ENCODE results near the gene ACP3.
"Not testable (repeated sequence)": the region's sequence is repeated elsewhere in the genome, so short reads cannot be mapped to it uniquely, and the experiment has no call there.

The ACP3 gene

DNA sequence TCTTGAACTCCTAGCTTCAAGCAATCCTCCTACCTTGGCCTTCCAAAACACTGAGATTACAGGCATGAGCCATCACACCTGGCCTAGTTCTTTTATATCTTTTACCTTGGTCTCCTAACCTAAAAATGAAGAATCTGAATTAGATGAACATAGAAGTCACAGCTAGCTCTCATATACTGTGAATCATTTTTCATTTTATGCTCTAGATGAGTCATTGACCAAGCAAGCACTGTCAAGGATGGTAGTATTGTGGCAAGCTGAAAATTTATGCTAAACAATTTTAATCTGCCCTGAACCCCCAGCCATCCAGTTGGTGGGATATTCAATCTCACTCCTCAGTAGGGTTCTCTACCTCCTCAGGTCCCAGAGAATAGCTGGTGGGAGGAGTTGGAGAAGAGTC, 51.8 kb downstream of the ACP3 start:
- no peak for DNase-seq

DNA sequence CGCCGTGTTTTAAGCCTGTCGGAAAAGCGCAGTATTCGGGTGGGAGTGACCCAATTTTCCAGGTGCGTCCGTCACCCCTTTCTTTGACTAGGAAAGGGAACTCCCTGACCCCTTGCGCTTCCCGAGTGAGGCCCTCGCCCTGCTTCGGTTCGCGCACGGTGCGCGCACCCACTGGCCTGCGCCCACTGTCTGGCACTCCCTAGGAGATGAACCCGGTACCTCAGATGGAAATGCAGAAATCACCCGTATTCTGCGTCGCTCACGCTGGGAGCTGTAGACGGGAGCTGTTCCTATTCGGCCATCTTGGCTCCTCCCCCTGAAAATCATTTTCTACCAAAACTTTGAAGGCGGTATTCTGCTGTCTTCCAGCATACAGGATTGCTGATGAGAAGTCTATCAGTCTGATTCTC, 59.7 kb downstream of the ACP3 start:
- not testable (repeated sequence) for DNase-seq

DNA sequence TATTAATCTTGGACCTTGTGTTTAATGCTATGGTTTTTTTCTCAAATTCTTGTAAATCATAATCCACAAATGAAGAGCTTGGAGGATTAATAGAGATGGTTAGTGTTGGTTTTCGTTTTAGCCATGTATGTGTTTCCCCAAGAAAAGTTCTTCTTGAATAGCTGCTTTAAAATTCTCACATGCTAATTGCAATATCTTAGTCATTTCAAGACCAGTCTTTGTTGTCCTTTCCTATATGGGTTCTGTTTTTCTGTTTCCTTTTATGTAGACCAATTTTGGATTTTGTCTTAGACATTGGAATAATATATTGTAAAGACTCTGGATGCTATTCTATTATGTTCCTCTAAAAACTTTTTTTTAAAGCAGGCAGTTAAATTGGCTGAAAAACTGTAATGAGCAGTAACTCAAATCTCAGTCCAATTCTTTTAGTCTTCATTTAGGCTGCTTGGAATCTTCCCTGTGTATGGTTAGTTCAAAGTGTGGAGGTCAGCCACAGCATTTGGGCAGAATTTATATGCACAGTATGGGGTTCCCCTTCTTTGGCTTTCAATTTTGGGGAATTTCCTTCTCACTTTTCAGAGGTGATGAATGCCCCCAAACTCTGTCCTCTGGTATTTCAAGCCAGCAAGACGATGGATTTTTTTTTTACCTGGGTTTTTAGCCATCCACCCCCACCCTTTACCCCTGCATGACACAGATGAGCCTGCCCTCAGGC, 61.0 kb downstream of the ACP3 start:
- no peak for DNase-seq

DNA sequence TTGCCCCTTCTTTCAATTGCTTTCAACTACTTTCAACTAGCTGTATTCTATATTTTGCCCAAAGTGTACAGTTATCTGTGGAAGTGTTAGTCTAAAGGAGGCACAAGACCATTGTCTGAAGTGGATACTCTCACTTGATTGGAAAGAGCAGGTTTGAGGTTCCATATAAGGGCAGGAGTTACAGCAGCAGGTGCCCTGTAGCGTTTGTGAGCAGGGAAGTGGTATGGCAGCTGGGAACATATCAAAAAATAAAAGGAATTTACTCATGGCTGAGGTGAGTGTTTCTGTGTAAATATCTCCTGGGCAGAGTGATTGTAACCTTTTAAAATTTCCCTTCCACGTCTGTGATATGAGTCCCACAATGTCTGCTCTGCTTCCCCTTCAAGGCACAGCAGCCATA, 61.6 kb downstream of the ACP3 start:
- DNase-seq, result no peak

DNA sequence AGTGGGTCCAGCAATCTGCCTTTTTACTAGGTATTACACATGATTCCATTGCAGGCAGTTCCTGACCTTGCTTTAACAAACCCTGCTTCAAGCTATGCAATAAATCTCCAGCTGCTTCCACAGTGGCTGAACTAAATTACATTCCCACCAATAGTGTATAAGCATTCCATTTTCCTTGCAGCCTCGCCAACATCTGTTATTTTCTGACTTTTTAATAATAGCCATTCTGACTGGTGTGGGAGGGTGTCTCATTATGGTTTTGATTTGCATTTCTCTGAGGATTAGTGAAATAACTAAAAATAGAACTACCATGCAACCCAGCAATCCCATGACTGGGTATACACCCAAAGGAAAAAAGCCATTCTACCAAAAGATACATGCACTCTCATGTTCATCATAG, 63.7 kb downstream of the ACP3 start:
- no peak for DNase-seq

DNA sequence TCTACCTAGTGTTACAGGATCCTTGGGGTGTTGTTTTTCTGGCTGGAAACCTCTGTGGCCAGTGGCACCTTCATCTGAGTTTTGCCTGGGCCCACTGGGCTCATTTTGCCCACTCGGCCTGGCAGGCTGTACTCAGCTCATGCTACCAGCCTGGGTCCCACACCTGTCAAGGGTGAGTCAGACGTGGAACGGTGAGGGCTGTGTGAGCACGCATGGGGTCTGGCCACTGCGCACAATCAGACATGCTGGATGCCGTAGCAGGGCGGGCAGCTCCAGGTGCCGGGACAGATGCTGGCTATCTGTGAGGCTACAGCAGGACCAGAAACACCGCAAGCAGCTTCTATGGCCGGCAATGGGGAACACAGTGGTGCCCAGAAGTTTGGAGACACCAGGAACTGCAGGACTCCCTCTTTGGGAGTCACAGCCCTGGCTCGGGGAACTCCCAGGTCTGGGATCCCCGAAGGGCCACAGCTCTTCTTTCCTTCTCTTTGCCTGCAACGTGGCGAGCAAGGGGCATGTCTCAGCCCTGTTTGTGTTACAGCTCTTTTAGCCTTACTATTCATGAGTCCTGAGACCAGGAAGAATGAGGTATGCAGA, 64.2 kb downstream of the ACP3 start:
- no peak for DNase-seq

DNA sequence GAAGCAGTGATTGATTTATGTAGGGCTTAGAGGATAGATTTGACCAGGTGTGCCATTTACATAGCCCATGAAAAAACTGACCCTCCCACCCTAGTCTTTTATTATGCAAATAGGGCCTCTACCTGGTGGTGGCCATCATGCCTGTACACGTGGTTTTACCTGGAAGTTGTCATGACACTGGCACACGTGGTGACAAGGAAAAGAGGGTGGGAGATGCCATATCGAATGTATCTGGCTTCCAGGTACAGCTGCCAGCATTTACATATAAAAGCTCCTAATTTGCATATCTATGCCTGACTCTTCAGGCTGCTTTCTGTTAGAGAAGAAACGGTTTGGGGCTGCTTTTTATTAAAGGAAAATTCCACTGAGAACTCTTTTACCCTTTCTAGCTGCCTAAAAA, 65.1 kb downstream of the ACP3 start:
- DNase-seq, result no peak

DNA sequence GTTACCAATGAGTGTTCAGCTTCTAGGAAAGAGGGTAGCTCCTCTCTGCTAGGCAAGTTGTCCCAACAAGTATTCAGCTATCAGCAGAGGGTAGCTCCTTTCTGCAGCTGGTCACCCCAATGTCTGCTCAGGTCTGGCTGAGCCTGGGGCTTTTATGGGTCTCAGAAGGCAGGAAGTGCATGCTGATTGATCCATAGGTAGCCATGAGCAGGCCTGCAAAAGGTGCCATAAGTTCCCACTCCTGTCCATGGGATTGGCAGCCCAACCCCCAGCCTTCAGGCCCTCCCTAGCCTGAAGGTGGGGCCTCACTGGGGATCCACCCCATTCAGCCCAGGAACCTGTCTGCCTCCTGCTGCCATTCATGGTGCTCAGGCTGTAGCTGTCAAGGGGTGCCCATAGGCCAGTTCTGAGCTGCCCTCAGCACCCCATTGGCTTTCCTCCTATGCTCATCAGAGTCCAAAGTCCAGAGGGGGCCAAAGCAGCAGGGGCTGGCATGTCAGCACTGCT, 65.5 kb downstream of the ACP3 start:
- DNase-seq, result no peak

DNA sequence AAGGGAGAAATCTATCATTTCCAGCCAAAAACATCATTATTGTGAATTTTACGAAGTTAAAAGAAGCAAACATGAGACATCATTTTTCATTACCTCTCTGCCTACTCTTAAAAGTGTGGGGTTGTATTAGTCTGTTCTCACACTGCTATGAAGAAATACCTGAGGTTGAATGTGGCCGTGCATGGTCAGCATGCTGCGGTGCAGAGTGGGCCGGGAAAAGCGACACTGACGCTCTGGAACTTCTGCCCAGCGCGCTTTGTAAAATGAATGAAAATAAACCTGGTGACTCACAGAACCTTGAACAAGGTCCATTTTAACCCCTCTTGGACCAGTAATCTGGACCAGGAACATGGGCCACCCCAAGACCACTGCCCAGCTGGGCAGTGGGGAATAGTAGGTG, 69.1 kb downstream of the ACP3 start:
- no peak for DNase-seq

DNA sequence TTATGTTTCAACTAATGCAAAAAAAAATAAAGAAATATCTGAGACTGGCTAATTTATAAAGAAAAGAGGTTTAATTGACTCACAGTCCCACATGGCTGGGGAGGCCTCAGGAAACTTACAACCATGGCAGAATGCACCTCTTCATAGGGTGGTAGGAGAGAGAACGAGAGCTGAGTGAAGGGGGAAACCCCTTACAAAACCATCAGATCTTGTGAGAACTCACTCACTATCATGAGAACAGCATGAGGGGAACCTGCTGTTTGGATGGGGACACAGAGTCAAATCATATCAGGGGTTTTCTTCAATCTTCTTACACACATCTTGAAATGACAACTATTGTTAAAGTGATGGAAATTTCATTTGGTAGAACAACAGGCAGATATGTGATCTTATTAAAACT, 75.5 kb downstream of the ACP3 start:
- DNase-seq, result peak; percentile 28

DNA sequence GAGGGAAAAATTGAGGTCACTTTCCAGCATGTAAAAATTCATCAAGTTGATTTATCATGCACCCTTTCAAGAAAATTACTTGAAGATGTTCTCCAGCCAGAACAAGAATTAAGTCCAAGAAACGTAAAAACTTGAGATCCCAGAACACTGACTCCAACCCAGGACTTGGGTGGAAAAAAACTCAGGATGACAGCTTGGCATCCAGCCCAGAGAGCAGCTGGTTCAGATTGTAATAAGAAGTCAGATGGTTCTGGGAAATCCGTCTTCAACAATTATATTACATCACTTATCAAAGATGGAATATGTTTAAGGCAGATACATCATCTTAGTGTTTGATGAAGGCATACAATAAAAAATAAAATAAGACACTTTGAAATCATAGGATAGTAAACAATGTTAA, 77.1 kb downstream of the ACP3 start:
- DNase-seq, result no peak

DNA sequence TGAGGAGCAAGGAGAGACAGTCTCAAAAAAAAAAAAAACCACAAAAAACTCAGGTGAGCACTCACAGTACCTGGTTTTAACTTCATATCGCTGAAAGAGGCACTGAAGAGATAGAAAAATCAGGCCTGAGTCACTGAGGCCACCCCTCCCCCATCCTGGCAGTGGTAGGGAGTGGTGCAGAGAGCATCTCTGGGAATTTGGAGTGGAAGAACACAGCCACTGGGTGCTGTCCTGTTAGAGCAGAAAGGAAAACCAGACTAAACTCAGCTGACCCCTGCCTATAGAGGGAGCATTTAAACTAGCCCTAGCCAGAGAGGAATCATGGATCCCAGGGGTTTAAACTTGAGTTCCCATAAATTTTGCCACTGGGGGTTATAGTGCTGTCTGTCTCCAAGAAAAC, 77.9 kb downstream of the ACP3 start:
- DNase-seq, result no peak

DNA sequence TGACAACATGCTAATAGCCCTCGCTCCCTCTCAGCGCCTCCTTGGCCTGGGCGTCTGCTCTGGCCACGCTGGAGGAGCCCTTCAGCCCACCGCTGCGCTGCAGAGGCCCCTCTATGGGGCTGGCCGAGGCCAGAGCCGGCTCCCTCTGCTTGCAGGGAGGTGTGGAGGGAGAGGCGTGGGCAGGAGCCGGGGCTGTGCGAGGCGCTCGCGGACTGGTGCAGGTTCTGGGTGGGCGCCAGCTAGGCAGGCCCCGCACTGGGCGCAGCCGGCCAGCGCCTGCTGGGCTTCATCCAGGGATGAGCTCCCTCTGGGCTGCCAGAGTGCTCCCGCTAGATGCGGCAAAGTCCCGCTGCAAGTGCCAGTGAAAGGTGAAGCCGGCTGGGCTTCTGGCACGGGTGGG, 79.0 kb downstream of the ACP3 start:
- DNase-seq, result no peak

DNA sequence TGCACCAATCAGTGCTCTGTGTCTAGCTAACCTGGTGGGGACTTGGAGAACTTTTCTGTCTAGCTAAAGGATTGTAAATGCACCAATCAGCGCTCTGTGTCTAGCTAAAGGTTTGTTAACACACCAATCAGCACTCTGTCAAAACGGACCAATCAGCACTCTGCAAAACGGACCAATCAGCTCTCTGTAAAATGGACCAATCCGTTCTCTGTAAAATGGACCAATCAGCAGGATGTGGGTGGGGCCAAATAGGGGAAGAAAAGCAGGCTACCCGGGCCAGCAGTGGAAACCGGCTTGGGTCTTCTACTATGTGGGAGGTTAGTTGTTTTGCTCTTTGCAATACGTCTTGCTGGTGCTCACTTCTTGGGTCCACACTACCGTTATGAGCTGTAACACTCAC, 79.6 kb downstream of the ACP3 start:
- not testable (repeated sequence) for DNase-seq

DNA sequence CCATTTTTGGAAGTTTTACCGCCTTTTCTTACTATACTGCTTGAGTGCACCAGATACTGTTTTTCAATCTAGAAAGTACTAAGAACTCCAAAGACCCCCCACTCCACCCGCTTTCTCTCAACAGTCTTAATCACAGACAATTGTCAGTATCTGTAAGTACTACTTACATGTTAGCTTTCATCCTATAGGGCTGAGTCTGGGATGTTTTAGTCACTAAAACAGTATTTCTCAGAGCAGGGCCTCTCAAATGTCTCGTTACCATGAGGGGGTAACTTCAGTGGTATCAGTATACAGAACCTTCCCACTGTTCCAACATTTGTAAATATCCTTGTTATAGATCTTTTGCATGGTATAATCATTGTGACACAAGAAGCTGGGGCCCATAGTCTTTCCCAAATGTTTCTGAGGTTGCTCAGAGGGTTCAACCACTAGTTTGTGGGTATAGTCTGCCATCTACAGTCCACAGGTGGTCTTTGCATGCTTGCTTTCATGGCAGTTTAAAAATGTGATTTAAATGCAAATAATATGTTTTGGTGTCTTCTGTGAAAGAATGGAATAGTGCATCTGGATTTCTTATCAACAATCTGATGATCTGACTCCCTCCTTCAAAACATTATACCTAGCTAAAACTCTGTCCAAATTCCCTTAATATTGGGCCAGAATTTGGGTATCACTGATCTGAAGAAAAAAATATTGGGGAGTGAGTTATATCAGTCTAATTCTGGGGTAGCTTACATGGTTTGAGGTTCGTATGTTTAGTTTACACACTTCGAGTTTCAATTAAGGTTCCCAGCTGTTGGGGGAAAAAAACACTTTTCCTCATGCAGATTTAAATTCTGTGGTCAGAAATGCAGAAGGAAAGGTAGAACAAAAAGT, 82.1 kb downstream of the ACP3 start:
- peak; percentile 68 for DNase-seq

DNA sequence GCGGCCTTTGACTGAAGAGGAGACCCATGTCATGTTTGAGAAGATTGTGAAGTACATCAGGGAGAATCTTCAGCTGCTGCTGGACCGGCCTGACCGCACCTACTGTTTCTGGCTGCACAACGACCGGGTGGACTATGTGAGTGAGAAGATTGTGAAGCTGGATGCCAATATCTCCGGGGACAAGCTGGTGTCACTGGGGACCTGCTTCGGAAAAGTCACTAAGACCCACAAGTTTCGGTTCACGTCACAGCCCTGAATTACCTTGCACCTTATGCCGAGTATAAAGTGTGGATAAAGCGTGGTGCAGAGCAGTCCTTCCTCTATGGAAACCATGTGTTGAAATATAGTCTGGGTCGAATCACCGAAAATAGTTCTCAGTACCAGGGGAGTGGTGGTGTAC, 84.0 kb downstream of the ACP3 start:
- no peak for DNase-seq

DNA sequence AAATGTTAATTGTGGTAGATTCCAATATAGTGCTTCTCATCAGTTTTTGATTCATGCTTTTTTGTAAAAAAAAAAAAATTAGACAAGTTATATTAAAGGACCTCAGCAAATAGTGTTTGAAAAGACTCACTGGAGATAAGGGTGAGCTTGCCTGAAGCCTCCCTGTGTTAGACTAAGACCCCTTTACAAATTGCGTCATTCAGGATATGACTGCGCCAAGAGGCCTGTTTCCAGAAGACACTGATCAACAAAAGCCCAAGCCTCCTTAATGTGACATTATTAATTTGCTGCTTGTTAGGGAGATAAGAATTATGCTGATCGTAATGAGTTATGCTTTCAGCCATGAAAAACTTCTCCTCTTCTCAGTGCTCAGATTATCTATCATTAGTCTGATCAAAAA, 87.1 kb downstream of the ACP3 start:
- no peak for DNase-seq

DNA sequence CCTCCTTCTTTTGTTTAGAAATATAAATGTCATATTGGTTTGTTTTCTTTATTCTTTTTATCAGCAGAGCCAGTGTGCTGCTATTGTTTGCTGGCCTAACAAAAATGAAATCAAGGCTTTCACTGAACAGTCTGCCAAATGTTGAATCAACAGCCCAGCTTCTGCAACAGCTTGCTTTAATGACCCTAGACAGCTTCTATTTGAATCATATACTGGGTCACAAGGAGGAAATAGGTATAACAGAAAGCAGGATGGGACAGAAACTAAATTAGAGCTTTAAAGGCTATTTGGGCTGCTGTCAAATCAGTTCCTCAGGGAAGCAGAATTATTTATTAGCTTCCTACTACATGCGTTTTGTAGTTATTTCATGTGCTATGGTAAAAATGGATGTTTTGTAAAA, 88.0 kb downstream of the ACP3 start:
- DNase-seq, result peak; percentile 30

DNA sequence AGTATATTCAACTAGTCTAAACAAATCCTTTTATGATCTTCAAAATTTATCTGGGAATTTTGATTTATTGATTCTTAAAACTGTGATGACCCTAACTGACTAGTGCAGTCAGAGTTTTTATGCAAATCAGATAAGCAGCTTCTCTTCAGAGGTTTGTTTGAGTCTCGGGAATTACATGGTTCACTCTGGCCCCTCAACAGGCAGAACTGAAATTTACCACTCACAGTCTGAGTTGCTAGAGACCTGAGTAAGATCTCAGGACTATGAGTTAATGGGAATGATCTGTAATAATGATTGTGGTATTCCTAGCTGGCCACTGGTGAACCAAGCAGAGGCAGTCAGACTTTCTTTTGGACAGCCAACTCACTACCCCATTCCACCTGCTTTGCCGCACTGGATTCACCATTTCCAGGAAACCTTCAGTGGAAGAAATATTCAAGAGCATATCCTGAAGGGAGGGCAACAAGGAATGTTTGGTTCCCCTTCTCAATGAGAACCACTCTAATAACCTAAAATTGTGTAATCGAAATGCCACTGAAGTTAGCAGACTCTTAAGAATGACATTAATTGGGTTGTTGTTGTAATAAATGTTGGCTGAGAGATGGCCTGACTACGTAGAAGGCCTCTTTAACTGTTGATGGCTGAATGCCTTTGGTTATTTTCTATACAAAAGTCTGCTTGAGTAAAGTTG, 88.5 kb downstream of the ACP3 start:
- DNase-seq, result peak; percentile 35

DNA sequence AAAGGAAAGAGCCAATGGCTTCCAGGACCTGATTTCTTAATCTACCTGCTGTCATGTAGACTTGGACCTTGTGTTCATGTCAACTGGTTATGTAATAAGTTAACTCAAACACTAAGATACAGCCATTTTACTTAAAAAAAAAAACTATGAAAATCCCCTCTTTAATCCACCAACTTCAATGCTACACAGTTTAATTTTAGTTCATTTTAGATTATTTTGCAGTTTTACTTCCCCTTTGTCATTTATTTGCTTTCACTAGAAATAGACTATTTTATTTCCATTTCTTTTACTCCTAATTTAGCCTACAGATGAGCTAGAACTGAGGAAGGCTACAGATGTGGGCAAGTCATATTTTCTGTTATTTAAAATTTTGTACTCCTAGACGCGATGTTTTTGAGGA, 89.4 kb downstream of the ACP3 start:
- no peak for DNase-seq

DNA sequence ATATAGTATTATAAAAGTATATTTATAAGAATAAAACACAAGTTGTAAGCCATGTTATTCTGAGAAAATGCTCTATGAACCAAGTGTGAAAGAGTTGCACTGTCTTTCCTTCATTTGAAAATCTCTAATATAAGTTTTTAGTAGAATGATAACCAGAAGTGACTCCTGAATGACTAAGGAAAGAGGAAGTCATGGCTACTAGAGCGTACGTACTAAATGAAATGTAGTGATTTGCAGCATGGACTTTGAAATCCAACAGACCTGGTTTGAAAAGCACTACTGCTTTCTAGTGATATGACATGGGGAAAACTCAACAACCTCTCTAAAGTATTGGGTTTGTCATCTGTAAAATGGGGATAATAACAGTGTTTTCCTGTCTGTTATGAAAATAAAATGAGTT, 89.8 kb downstream of the ACP3 start:
- DNase-seq, result peak; percentile 65
